Measurements from ENCODE around the gene RBP2. TPM values are rescaled to one million over a fixed set of nuclear protein-coding genes. Genes with fewer than 3 reads are reported as not detected.

RBP2 gene
- total and polyA plus RNA-seq, 2 of the 8 experiments (the other 6 are each of a cell fraction or from before 2014, with no cell fraction given), result not detected

GRCh38 chr3:139455206-139455605 is 21.1 kb downstream of the RBP2 start:
- no peak for DNase-seq (ENCODE audit: low read depth in 1 of 2, low spot score in 2 of 2)
- Histone ChIP-seq H3K4me1 (replicated peaks in 1 of 4; ENCODE audit: control insufficient read depth in 3 of 4, insufficient read depth in 4 of 4, low read length in 3 of 4) (peaks cover 16 to 25% (median 20%) of the 10 kb centered on the region in 4 experiments), H4K5ac (ENCODE audit: insufficient read length, low read depth, low read length) (no peak overlapping the region), H3K27ac (ENCODE audit: low read depth, low read length) (no peak overlapping the region), H3K56ac (replicated peaks; ENCODE audit: insufficient read length, low read depth, low read length) (no peak overlapping the region), H2AK5ac (ENCODE audit: low read depth, low read length) (no peak overlapping the region), H3K4ac (replicated peaks; ENCODE audit: insufficient read length, low read depth, low read length) (no peak overlapping the region), H2BK12ac (ENCODE audit: low read depth, low read length) (no peak overlapping the region), H2BK120ac (replicated peaks; ENCODE audit: low read depth, low read length) (no peak overlapping the region), H3K9me3 (ENCODE audit: insufficient read depth in 2 of 2, low read depth in 1 of 2, low read length in 1 of 2) (no peaks in the 10 kb centered on the region), H4K8ac (ENCODE audit: extremely low read depth, insufficient read depth, low read length) (no peak overlapping the region), H3K14ac (ENCODE audit: insufficient read length) (no peak overlapping the region), H3K4me2 (ENCODE audit: insufficient read depth in 1 of 2, low read depth in 2 of 2, low read length in 2 of 2) (peak overlapping the region; percentile 15 to 37; a peak in 1 of 4 replicates), H3K27me3 (replicated peaks in 1 of 4; ENCODE audit: control insufficient read depth in 3 of 4, extremely low read depth in 1 of 4, insufficient read depth in 3 of 4, low read length in 3 of 4) (no peaks in the 10 kb centered on the region), H3K23ac (ENCODE audit: insufficient read length) (no peak overlapping the region), H2AFZ (ENCODE audit: low read length) (no peak overlapping the region), H4K91ac (replicated peaks; ENCODE audit: insufficient read length, low read length) (no peak overlapping the region), H2BK20ac (ENCODE audit: low read length) (no peak overlapping the region), H3K18ac (ENCODE audit: extremely low read depth, low read length) (no peak overlapping the region), H2BK15ac (ENCODE audit: low read length) (no peak overlapping the region), H2BK5ac (ENCODE audit: low read depth, low read length) (no peak overlapping the region), H3K9ac (replicated peaks in 1 of 4; ENCODE audit: extremely low read depth in 1 of 4, low read depth in 3 of 4, low read length in 3 of 4) (no peak overlapping the region), H3K23me2 (ENCODE audit: low read depth, low read length) (no peaks in the 10 kb centered on the region), H3K79me1 (ENCODE audit: low read depth, low read length) (no peaks in the 10 kb centered on the region), H3K36me3 (ENCODE audit: control insufficient read depth in 2 of 4, insufficient read depth in 4 of 4, low read length in 3 of 4) (no peaks in the 10 kb centered on the region), H4K20me1 (replicated peaks in 1 of 2; ENCODE audit: control insufficient read depth in 1 of 2, insufficient read depth in 2 of 2, low read length in 2 of 2) (no peaks in the 10 kb centered on the region), H3K79me2 (ENCODE audit: control insufficient read depth in 1 of 2, insufficient read depth in 2 of 2, low read length in 2 of 2) (no peaks in the 10 kb centered on the region), H3K4me3 (ENCODE audit: extremely low read depth in 1 of 4, insufficient read depth in 2 of 4, low read depth in 3 of 4, low read length in 4 of 4) (peak overlapping the region in 1 of 4 experiments; percentile 6; a peak in 1 of 8 replicates)
- WGBS, 2 experiments (ENCODE audit: extremely low coverage in 1 of 2, insufficient coverage in 1 of 2, insufficient read length in 1 of 2, insufficient replicate concordance in 2 of 2, low coverage in 1 of 2, low lambda C conversion rate in 2 of 2, missing lambda C conversion rate in 1 of 2), result 26% methylated on average over 1 of the region's 1 CpG; no CpG with 5 or more reads in 1 of the 2 experiments
- CTCF ChIA-PET (ENCODE audit: partially characterized antibody), result interaction anchor here (0.7 to 8.9 kb wide), 14 partner anchors 10 to 196 kb away, joined by 3 to 61 read pairs (median 6); no protein-coding TSS in a partner anchor
- POLR2A ChIA-PET (ENCODE audit: partially characterized antibody), result no interaction called here
- no peak for FAIRE-seq
- no peak for TF ChIP-seq NANOG (IDR thresholded peaks at IDR 0.05; ENCODE audit: insufficient read depth, low read depth, low read length, poor library complexity, severe bottlenecking)
- TF ChIP-seq TEAD4 (IDR thresholded peaks at IDR 0.05; ENCODE audit: low read depth, low read length), result no peak
- no peak for TF ChIP-seq SAP30 (IDR thresholded peaks at IDR 0.05; ENCODE audit: insufficient read depth, insufficient replicate concordance, low read length)
- TF ChIP-seq EP300 (IDR thresholded peaks at IDR 0.05; ENCODE audit: borderline replicate concordance in 1 of 2, low read depth in 2 of 2, low read length in 2 of 2), result no peak
